Measurements from ENCODE around the gene XRN1.

Gene XRN1

DNA sequence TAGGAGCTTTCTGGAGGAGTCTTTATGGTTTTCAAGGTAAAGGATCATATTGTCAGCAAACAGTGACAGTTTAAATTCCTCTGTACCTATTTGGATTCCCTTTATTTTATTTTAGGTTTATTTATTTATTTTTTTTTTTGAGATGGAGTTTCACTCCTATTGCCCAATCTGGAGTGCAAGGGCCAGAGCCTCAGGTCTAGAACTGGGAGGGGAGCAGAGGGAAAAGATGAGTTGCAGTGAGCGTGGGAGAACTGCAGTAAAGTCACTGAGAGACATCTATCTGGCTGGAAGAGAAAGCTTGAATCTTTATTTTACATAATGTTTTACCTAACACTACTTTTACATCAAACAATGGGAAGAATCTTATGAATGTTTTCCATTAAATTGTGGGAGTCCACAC lies 172.9 kb downstream of the XRN1 start:
- H3K9me3 Mint-ChIP-seq = no peaks in the 10 kb centered on the region
- no peak overlapping the region for H3K4me3 Mint-ChIP-seq
- no peaks in the 10 kb centered on the region for H3K27me3 Mint-ChIP-seq
- H3K4me1 Mint-ChIP-seq = no peaks in the 10 kb centered on the region
- ATAC-seq = no peak
- H3K27ac Mint-ChIP-seq = no peak overlapping the region
- H3K36me3 Mint-ChIP-seq = no peaks in the 10 kb centered on the region

GRCh38 chr3:142273501-142273900 lies 174.3 kb downstream of the XRN1 start:
- no peak for ATAC-seq
- Mint-ChIP-seq H3K9me3 (no peaks in the 10 kb centered on the region), H3K36me3 (no peaks in the 10 kb centered on the region), H3K4me3 (no peak overlapping the region), H3K27ac (no peak overlapping the region), H3K4me1 (no peaks in the 10 kb centered on the region), H3K27me3 (no peaks in the 10 kb centered on the region)

- Mint-ChIP-seq H3K36me3 (no peaks in the 10 kb centered on the region), H3K27ac (no peak overlapping the region), H3K27me3 (no peaks in the 10 kb centered on the region), H3K9me3 (no peaks in the 10 kb centered on the region), H3K4me3 (no peak overlapping the region), H3K4me1 (no peaks in the 10 kb centered on the region)
- no peak for ATAC-seq
These were observed 175.5 kb downstream of the XRN1 start for GRCh38 chr3:142272200-142272891.

DNA sequence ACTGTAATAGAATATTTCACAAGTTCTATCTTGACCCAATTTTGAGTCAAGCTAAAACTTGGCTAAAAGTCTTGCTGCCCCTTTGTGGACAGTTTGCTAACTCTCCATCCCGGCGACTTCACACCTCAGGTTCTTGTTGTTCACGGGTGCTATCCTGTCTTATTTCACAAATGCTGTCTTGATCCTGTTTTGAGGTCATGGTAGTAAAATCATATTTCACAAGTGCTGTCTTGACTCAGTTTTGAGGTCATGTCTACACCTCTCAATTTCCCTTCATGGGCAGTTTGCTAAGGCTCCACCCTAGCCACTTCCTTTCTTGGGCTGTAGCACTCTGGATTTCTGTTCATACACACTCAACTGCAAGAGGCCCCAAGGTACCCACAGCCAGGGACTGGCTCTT lies 177.4 kb downstream of the XRN1 start:
- Mint-ChIP-seq H3K9me3 (no peaks in the 10 kb centered on the region), H3K4me3 (no peak overlapping the region), H3K27me3 (no peaks in the 10 kb centered on the region), H3K36me3 (no peaks in the 10 kb centered on the region), H3K27ac (no peak overlapping the region), H3K4me1 (no peaks in the 10 kb centered on the region)
- ATAC-seq = no peak

GRCh38 chr3:142269767-142270166 lies 178.1 kb downstream of the XRN1 start:
- ATAC-seq = no peak
- Mint-ChIP-seq H3K36me3 (no peaks in the 10 kb centered on the region), H3K9me3 (no peaks in the 10 kb centered on the region), H3K4me1 (no peaks in the 10 kb centered on the region), H3K27ac (no peak overlapping the region), H3K4me3 (no peak overlapping the region), H3K27me3 (no peaks in the 10 kb centered on the region)

- Mint-ChIP-seq H3K27me3 (no peaks in the 10 kb centered on the region), H3K4me1 (no peaks in the 10 kb centered on the region), H3K4me3 (no peak overlapping the region), H3K36me3 (no peaks in the 10 kb centered on the region), H3K27ac (no peak overlapping the region), H3K9me3 (peaks cover 3% of the 10 kb centered on the region)
- no peak for ATAC-seq
These were observed 179.4 kb downstream of the XRN1 start for GRCh38 chr3:142268426-142268825.

- Mint-ChIP-seq H3K4me1 (no peaks in the 10 kb centered on the region), H3K4me3 (no peak overlapping the region), H3K36me3 (no peaks in the 10 kb centered on the region), H3K27me3 (no peaks in the 10 kb centered on the region), H3K27ac (no peak overlapping the region), H3K9me3 (peaks cover 3% of the 10 kb centered on the region)
- ATAC-seq = no peak
These were observed 180.6 kb downstream of the XRN1 start for GRCh38 chr3:142267269-142267668.

GRCh38 chr3:142263112-142263511 lies 184.7 kb downstream of the XRN1 start:
- H3K4me1 Mint-ChIP-seq = no peaks in the 10 kb centered on the region
- H3K4me3 Mint-ChIP-seq = no peak overlapping the region
- H3K27me3 Mint-ChIP-seq = no peaks in the 10 kb centered on the region
- ATAC-seq = no peak
- H3K36me3 Mint-ChIP-seq = no peaks in the 10 kb centered on the region
- no peak overlapping the region for H3K27ac Mint-ChIP-seq
- H3K9me3 Mint-ChIP-seq = peaks cover 3% of the 10 kb centered on the region

GRCh38 chr3:142259359-142259758 lies 188.5 kb downstream of the XRN1 start:
- no peak for ATAC-seq
- H3K27ac Mint-ChIP-seq = no peak overlapping the region
- no peak overlapping the region for H3K4me3 Mint-ChIP-seq
- no peaks in the 10 kb centered on the region for H3K27me3 Mint-ChIP-seq
- H3K9me3 Mint-ChIP-seq = peaks cover 5% of the 10 kb centered on the region
- H3K36me3 Mint-ChIP-seq = no peaks in the 10 kb centered on the region
- H3K4me1 Mint-ChIP-seq = no peaks in the 10 kb centered on the region

- H3K36me3 Mint-ChIP-seq = no peaks in the 10 kb centered on the region
- H3K9me3 Mint-ChIP-seq = peaks cover 9% of the 10 kb centered on the region
- no peak overlapping the region for H3K4me3 Mint-ChIP-seq
- H3K27me3 Mint-ChIP-seq = no peaks in the 10 kb centered on the region
- no peaks in the 10 kb centered on the region for H3K4me1 Mint-ChIP-seq
- H3K27ac Mint-ChIP-seq = no peak overlapping the region
- no peak for ATAC-seq
These were observed 191.0 kb downstream of the XRN1 start for GRCh38 chr3:142256712-142257333.

All from stimulated activated memory B cell treated with anti-CD40 and anti-IgM and Interleukin-4, amounts not matched to agents 10 μg/mL and 1 μg/mL and 100 μg/mL, for 72 hours (primary cell).